ENCODE results near the gene PPA2. TPM values are rescaled to one million over a fixed set of nuclear protein-coding genes. Genes with fewer than 3 reads are reported as not detected.

The PPA2 gene
- total and polyA plus RNA-seq, 2 donors (not counting 1 experiment from before 2014, with no cell fraction given) = 74.6 to 82.6 TPM

- no peak for DNase-seq (ENCODE audit: low read depth in 2 of 2)
- no peak for TF ChIP-seq CTCF (conservative IDR thresholded peaks at IDR 0.05 in 1 of 2, IDR thresholded peaks at IDR 0.05 in 1 of 2; ENCODE audit: low read depth in 1 of 2, low read length in 2 of 2)
- TF ChIP-seq EZH2 (IDR thresholded peaks at IDR 0.05; ENCODE audit: low read length, missing control alignments) = no peak
- Histone ChIP-seq H3K36me3 (ENCODE audit: control insufficient read depth, insufficient read depth, low read length) (peaks cover 2% of the 10 kb centered on the region), H4K20me1 (ENCODE audit: control insufficient read depth, extremely low read depth, insufficient read depth, low read length) (no peaks in the 10 kb centered on the region), H3K79me2 (ENCODE audit: control insufficient read depth, insufficient read depth, low read length) (no peaks in the 10 kb centered on the region), H3K27me3 (ENCODE audit: control insufficient read depth, insufficient read depth, low read length) (no peaks in the 10 kb centered on the region), H3K4me2 (ENCODE audit: extremely low read depth, insufficient read depth, low read length) (no peak overlapping the region), H3K4me3 (replicated peaks in 1 of 4; ENCODE audit: control extremely low read depth in 1 of 4, insufficient read depth in 1 of 4, low read depth in 3 of 4, low read length in 4 of 4) (no peak overlapping the region), H3K9ac (ENCODE audit: insufficient read depth, low read length) (no peak overlapping the region), H2AFZ (ENCODE audit: low read length) (no peak overlapping the region), H3K4me1 (ENCODE audit: control insufficient read depth, extremely low read depth, insufficient read depth, low read length) (no peaks in the 10 kb centered on the region), H3K27ac (ENCODE audit: insufficient read depth, low read length) (no peak overlapping the region), H3K9me3 (ENCODE audit: control insufficient read depth, insufficient read depth, low read depth, low read length) (no peaks in the 10 kb centered on the region)
These were observed 51.5 kb downstream of the PPA2 start for GRCh38 chr4:105422207-105422920.

- peak in 1 of 2 donors; percentile 15 for DNase-seq (ENCODE audit: low read depth in 2 of 2)
- Histone ChIP-seq H3K27ac (ENCODE audit: insufficient read depth, low read length) (no peak overlapping the region), H3K4me1 (ENCODE audit: control insufficient read depth, extremely low read depth, insufficient read depth, low read length) (no peaks in the 10 kb centered on the region), H3K36me3 (ENCODE audit: control insufficient read depth, insufficient read depth, low read length) (peaks cover 2% of the 10 kb centered on the region), H4K20me1 (ENCODE audit: control insufficient read depth, extremely low read depth, insufficient read depth, low read length) (no peaks in the 10 kb centered on the region), H3K27me3 (ENCODE audit: control insufficient read depth, insufficient read depth, low read length) (no peaks in the 10 kb centered on the region), H3K9ac (ENCODE audit: insufficient read depth, low read length) (no peak overlapping the region), H3K4me3 (replicated peaks in 1 of 4; ENCODE audit: control extremely low read depth in 1 of 4, insufficient read depth in 1 of 4, low read depth in 3 of 4, low read length in 4 of 4) (no peak overlapping the region), H2AFZ (ENCODE audit: low read length) (no peak overlapping the region), H3K4me2 (ENCODE audit: extremely low read depth, insufficient read depth, low read length) (no peak overlapping the region), H3K79me2 (ENCODE audit: control insufficient read depth, insufficient read depth, low read length) (no peaks in the 10 kb centered on the region), H3K9me3 (ENCODE audit: control insufficient read depth, insufficient read depth, low read depth, low read length) (no peaks in the 10 kb centered on the region)
- no peak for TF ChIP-seq EZH2 (IDR thresholded peaks at IDR 0.05; ENCODE audit: low read length, missing control alignments)
- no peak for TF ChIP-seq CTCF (conservative IDR thresholded peaks at IDR 0.05 in 1 of 2, IDR thresholded peaks at IDR 0.05 in 1 of 2; ENCODE audit: low read depth in 1 of 2, low read length in 2 of 2)
These were observed 56.2 kb downstream of the PPA2 start for GRCh38 chr4:105417624-105418023.

GRCh38 chr4:105415281-105415744, 58.5 kb downstream of the PPA2 start:
- H3K79me2 ChIP-seq (ENCODE audit: control insufficient read depth, insufficient read depth, low read length) = no peaks in the 10 kb centered on the region
- no peak overlapping the region for H3K4me2 ChIP-seq (ENCODE audit: extremely low read depth, insufficient read depth, low read length)
- no peaks in the 10 kb centered on the region for H4K20me1 ChIP-seq (ENCODE audit: control insufficient read depth, extremely low read depth, insufficient read depth, low read length)
- H3K9me3 ChIP-seq (ENCODE audit: control insufficient read depth, insufficient read depth, low read depth, low read length) = no peaks in the 10 kb centered on the region
- no peak for TF ChIP-seq EZH2 (IDR thresholded peaks at IDR 0.05; ENCODE audit: low read length, missing control alignments)
- TF ChIP-seq CTCF (conservative IDR thresholded peaks at IDR 0.05 in 1 of 2, IDR thresholded peaks at IDR 0.05 in 1 of 2; ENCODE audit: low read depth in 1 of 2, low read length in 2 of 2) = no peak
- DNase-seq (ENCODE audit: low read depth in 2 of 2) = no peak
- no peaks in the 10 kb centered on the region for H3K27me3 ChIP-seq (ENCODE audit: control insufficient read depth, insufficient read depth, low read length)
- H3K4me1 ChIP-seq (ENCODE audit: control insufficient read depth, extremely low read depth, insufficient read depth, low read length) = no peaks in the 10 kb centered on the region
- H3K27ac ChIP-seq (ENCODE audit: insufficient read depth, low read length) = no peak overlapping the region
- H2AFZ ChIP-seq (ENCODE audit: low read length) = no peak overlapping the region
- H3K4me3 ChIP-seq (replicated peaks in 1 of 4; ENCODE audit: control extremely low read depth in 1 of 4, insufficient read depth in 1 of 4, low read depth in 3 of 4, low read length in 4 of 4) = no peak overlapping the region
- peaks cover 2% of the 10 kb centered on the region for H3K36me3 ChIP-seq (ENCODE audit: control insufficient read depth, insufficient read depth, low read length)
- H3K9ac ChIP-seq (ENCODE audit: insufficient read depth, low read length) = no peak overlapping the region

All from fibroblast of lung (primary cell).